Activated CD4-positive, alpha-beta T cell treated with anti-CD3 and anti-CD28 coated beads, Interleukin-2, amount 10 ng/mL, durations not matched to agents 7 days and 5 days (primary cell): ENCODE data around the gene NT5C2. TPM values are rescaled to one million over a fixed set of nuclear protein-coding genes. Genes with fewer than 3 reads are reported as not detected.
A peak's percentile ranks its signal among the peaks of the same experiment; 100 is the strongest.

Source experiments
- CTCF ChIA-PET: fragments of 350-600 bp; sonication (Branson Sonifier 250); formaldehyde crosslinking; loops from one replicate; lab custom pipeline; 2021; ENCODE audit warnings: antibody characterized with exemption; lab: Charles Lee
- POLR2A ChIA-PET: fragments of 350-600 bp; sonication (Branson Sonifier 250); formaldehyde crosslinking; loops from one replicate; lab custom pipeline; 2021; ENCODE audit warnings: antibody characterized with exemption; lab: Charles Lee
- DNase-seq: peaks from one replicate; pipeline ENCODE4 v3.0.0-alpha.2; 2020
- H3K27ac Mint-ChIP-seq: one replicate; pipeline ENCODE4 v1.8.0; 2021; ENCODE audit warnings: mild to moderate bottlenecking, moderate library complexity, mixed read lengths
- H3K27me3 Mint-ChIP-seq: one replicate; pipeline ENCODE4 v1.8.0; 2021; ENCODE audit warnings: mixed read lengths
- H3K36me3 Mint-ChIP-seq: one replicate; pipeline ENCODE4 v1.8.0; 2021; ENCODE audit warnings: low read depth, mixed read lengths
- H3K4me1 Mint-ChIP-seq: one replicate; pipeline ENCODE4 v1.8.0; 2021; ENCODE audit warnings: mixed read lengths
- H3K4me3 Mint-ChIP-seq: one replicate; pipeline ENCODE4 v1.8.0; 2021; ENCODE audit warnings: mild to moderate bottlenecking, moderate library complexity, mixed read lengths
- H3K9me3 Mint-ChIP-seq: one replicate; pipeline ENCODE4 v1.8.0; 2021; ENCODE audit warnings: mixed read lengths
- total RNA-seq, 2 experiments: library from RNA; stranded (reverse); gene quantifications; one replicate each; pipeline ENCODE4 v1.2.3, GENCODE V29; 2021

NT5C2 gene
- total RNA-seq, 2 experiments from 2014 or later: 66.1 to 80.2 TPM

- H3K27me3 Mint-ChIP-seq: no peaks in the 10 kb centered on the region
- H3K27ac Mint-ChIP-seq: peak overlapping the region; percentile 95
- DNase-seq: no peak
- H3K4me3 Mint-ChIP-seq: no peak overlapping the region
- peaks cover 2% of the 10 kb centered on the region for H3K36me3 Mint-ChIP-seq
- ChIA-PET POLR2A (no interaction called here), CTCF (interaction anchor here (1.3 to 2.2 kb wide), 2 partner anchors 10 to 154 kb away, joined by 3 to 9 read pairs; no protein-coding TSS in a partner anchor)
- no peaks in the 10 kb centered on the region for H3K9me3 Mint-ChIP-seq
- peaks cover 39% of the 10 kb centered on the region for H3K4me1 Mint-ChIP-seq
Measured at GRCh38 chr10:103055105-103055504, 138.0 kb downstream of the NT5C2 start.

GRCh38 chr10:103054621-103055020 lies 138.5 kb downstream of the NT5C2 start:
- peak overlapping the region; percentile 81 for H3K4me3 Mint-ChIP-seq
- H3K27me3 Mint-ChIP-seq: no peaks in the 10 kb centered on the region

GRCh38 chr10:103053659-103054581 lies 139.2 kb downstream of the NT5C2 start:
- CTCF ChIA-PET: interaction anchor here (0.6 to 2.2 kb wide), 3 partner anchors 11 to 225 kb away, joined by 3 to 9 read pairs (median 3); no protein-coding TSS in a partner anchor
- Mint-ChIP-seq H3K36me3 (peaks cover 2% of the 10 kb centered on the region), H3K27ac (peak overlapping the region; percentile 95), H3K4me1 (peaks cover 39% of the 10 kb centered on the region), H3K27me3 (no peaks in the 10 kb centered on the region), H3K9me3 (no peaks in the 10 kb centered on the region), H3K4me3 (peak overlapping the region; percentile 81)
- POLR2A ChIA-PET: interaction anchor here (0.6 to 0.9 kb wide), 5 partner anchors 132 to 1085 kb away, joined by 3 to 4 read pairs (median 3); partner anchors contain the start of gene CNNM2
- peak; percentile 88 for DNase-seq

More at GRCh38 chr10:103054621-103055020, 138.5 kb downstream of the NT5C2 start:
- DNase-seq: no peak
- Mint-ChIP-seq H3K9me3 (no peaks in the 10 kb centered on the region), H3K4me1 (peaks cover 39% of the 10 kb centered on the region), H3K36me3 (peaks cover 2% of the 10 kb centered on the region), H3K27ac (peak overlapping the region; percentile 95)
- ChIA-PET CTCF (interaction anchor here (1.3 to 2.2 kb wide), 2 partner anchors 10 to 153 kb away, joined by 3 to 9 read pairs; no protein-coding TSS in a partner anchor), POLR2A (interaction anchor here (0.6 to 0.9 kb wide), 4 partner anchors 137 to 1086 kb away, joined by 3 to 4 read pairs (median 3); partner anchors contain the start of gene CNNM2)

GRCh38 chr10:103049237-103049636 lies 143.8 kb downstream of the NT5C2 start:
- DNase-seq: no peak
- H3K9me3 Mint-ChIP-seq: no peaks in the 10 kb centered on the region
- no peaks in the 10 kb centered on the region for H3K36me3 Mint-ChIP-seq
- CTCF ChIA-PET: interaction anchor here (0.7 to 0.8 kb wide), 2 partner anchors 24 to 40 kb away, joined by 3 to 4 read pairs; no protein-coding TSS in a partner anchor
- no peak overlapping the region for H3K27ac Mint-ChIP-seq
- H3K27me3 Mint-ChIP-seq: no peaks in the 10 kb centered on the region
- peaks cover 23% of the 10 kb centered on the region for H3K4me1 Mint-ChIP-seq
- POLR2A ChIA-PET: no interaction called here
- no peak overlapping the region for H3K4me3 Mint-ChIP-seq

GRCh38 chr10:103047381-103047780 lies 145.7 kb downstream of the NT5C2 start:
- Mint-ChIP-seq H3K27me3 (no peaks in the 10 kb centered on the region), H3K4me1 (peaks cover 6% of the 10 kb centered on the region), H3K4me3 (no peak overlapping the region), H3K9me3 (no peaks in the 10 kb centered on the region), H3K36me3 (no peaks in the 10 kb centered on the region), H3K27ac (no peak overlapping the region)
- ChIA-PET POLR2A (no interaction called here), CTCF (no interaction called here)
- DNase-seq: no peak

GRCh38 chr10:103045961-103046360 lies 147.1 kb downstream of the NT5C2 start:
- ChIA-PET CTCF (no interaction called here), POLR2A (no interaction called here)
- H3K9me3 Mint-ChIP-seq: no peaks in the 10 kb centered on the region
- no peak for DNase-seq
- peaks cover 6% of the 10 kb centered on the region for H3K4me1 Mint-ChIP-seq
- no peaks in the 10 kb centered on the region for H3K27me3 Mint-ChIP-seq
- no peaks in the 10 kb centered on the region for H3K36me3 Mint-ChIP-seq
- no peak overlapping the region for H3K27ac Mint-ChIP-seq
- no peak overlapping the region for H3K4me3 Mint-ChIP-seq

GRCh38 chr10:103044942-103045489 lies 148.1 kb downstream of the NT5C2 start:
- no peaks in the 10 kb centered on the region for H3K9me3 Mint-ChIP-seq
- no peak overlapping the region for H3K4me3 Mint-ChIP-seq
- H3K27ac Mint-ChIP-seq: no peak overlapping the region
- POLR2A ChIA-PET: no interaction called here
- CTCF ChIA-PET: no interaction called here
- no peak for DNase-seq
- H3K4me1 Mint-ChIP-seq: no peaks in the 10 kb centered on the region
- H3K27me3 Mint-ChIP-seq: no peaks in the 10 kb centered on the region
- H3K36me3 Mint-ChIP-seq: no peaks in the 10 kb centered on the region

- Mint-ChIP-seq H3K36me3 (no peaks in the 10 kb centered on the region), H3K27me3 (no peaks in the 10 kb centered on the region), H3K9me3 (no peaks in the 10 kb centered on the region), H3K4me3 (no peak overlapping the region), H3K27ac (no peak overlapping the region), H3K4me1 (no peaks in the 10 kb centered on the region)
- ChIA-PET POLR2A (no interaction called here), CTCF (no interaction called here)
- no peak for DNase-seq
Measured at GRCh38 chr10:103042908-103043307, 150.2 kb downstream of the NT5C2 start.

GRCh38 chr10:103042129-103042528 lies 150.9 kb downstream of the NT5C2 start:
- CTCF ChIA-PET: no interaction called here

GRCh38 chr10:103041391-103041790 lies 151.7 kb downstream of the NT5C2 start:
- CTCF ChIA-PET: no interaction called here
- no peaks in the 10 kb centered on the region for H3K9me3 Mint-ChIP-seq
- POLR2A ChIA-PET: no interaction called here
- no peaks in the 10 kb centered on the region for H3K36me3 Mint-ChIP-seq
- no peak overlapping the region for H3K27ac Mint-ChIP-seq
- no peaks in the 10 kb centered on the region for H3K4me1 Mint-ChIP-seq
- no peaks in the 10 kb centered on the region for H3K27me3 Mint-ChIP-seq
- DNase-seq: no peak
- no peak overlapping the region for H3K4me3 Mint-ChIP-seq

More at GRCh38 chr10:103042129-103042528, 150.9 kb downstream of the NT5C2 start:
- DNase-seq: no peak
- no peak overlapping the region for H3K4me3 Mint-ChIP-seq
- POLR2A ChIA-PET: no interaction called here
- H3K36me3 Mint-ChIP-seq: no peaks in the 10 kb centered on the region
- H3K9me3 Mint-ChIP-seq: no peaks in the 10 kb centered on the region
- H3K27ac Mint-ChIP-seq: no peak overlapping the region
- no peaks in the 10 kb centered on the region for H3K4me1 Mint-ChIP-seq
- H3K27me3 Mint-ChIP-seq: no peaks in the 10 kb centered on the region

- H3K4me3 Mint-ChIP-seq: no peak overlapping the region
- no peaks in the 10 kb centered on the region for H3K4me1 Mint-ChIP-seq
- CTCF ChIA-PET: interaction anchor here (0.6 to 1.4 kb wide), 2 partner anchors 88 to 92 kb away, joined by 3 read pairs; no protein-coding TSS in a partner anchor
- H3K9me3 Mint-ChIP-seq: no peaks in the 10 kb centered on the region
- H3K27ac Mint-ChIP-seq: no peak overlapping the region
- DNase-seq: no peak
- POLR2A ChIA-PET: no interaction called here
- no peaks in the 10 kb centered on the region for H3K27me3 Mint-ChIP-seq
- H3K36me3 Mint-ChIP-seq: no peaks in the 10 kb centered on the region
Measured at GRCh38 chr10:103040418-103040817, 152.7 kb downstream of the NT5C2 start.

- POLR2A ChIA-PET: interaction anchor here (0.7 kb wide), 1 partner anchor 10 kb away, joined by 5 read pairs; no protein-coding TSS in a partner anchor
- H3K27ac Mint-ChIP-seq: no peak overlapping the region
- H3K4me1 Mint-ChIP-seq: no peaks in the 10 kb centered on the region
- no peaks in the 10 kb centered on the region for H3K9me3 Mint-ChIP-seq
- H3K4me3 Mint-ChIP-seq: no peak overlapping the region
- DNase-seq: no peak
- CTCF ChIA-PET: no interaction called here
- H3K36me3 Mint-ChIP-seq: no peaks in the 10 kb centered on the region
- no peaks in the 10 kb centered on the region for H3K27me3 Mint-ChIP-seq
Measured at GRCh38 chr10:103038570-103038969, 154.5 kb downstream of the NT5C2 start.
